ENCODE results near the gene OR10G6. TPM values are rescaled to one million over a fixed set of nuclear protein-coding genes. Genes with fewer than 3 reads are reported as not detected.

OR10G6 gene
- polyA plus RNA-seq, 4 donors: not detected

DNA sequence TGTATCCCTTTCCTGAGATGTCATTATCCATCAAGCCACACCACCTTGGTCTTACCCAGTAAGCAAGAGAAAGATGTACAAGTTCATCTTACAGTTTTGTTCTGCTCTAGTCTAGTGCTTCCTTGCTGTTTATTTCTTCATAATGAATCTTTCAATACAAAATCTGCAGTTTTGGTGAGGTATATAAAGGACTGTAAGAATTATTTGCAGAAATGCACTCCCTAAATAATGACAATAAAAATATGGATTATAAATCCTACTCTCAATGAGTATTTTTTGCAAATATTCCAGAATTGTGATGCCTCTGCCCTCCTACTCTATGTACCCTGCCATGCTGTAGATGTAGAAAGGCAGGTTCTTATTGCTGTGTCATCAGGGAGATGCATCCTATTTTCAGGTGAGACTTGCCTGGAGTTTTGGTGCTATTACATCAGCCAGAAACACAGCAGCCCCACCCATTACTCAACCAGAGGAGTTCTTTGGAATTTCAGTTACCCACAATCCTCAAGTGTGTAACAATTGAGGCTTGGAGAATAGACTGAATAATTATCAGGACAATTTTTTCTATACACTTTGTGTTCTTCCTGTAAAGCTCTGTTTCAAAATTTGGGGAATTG lies 17.1 kb downstream of the OR10G6 start, which contains the start of gene OR10S1:
OR10S1 (minus strand) TSS at position 51 of the 617 bp plus-strand sequence. CDS start 117 bp downstream, outside the sequence.
- no peak within 1 kb of the TSS for H3K4me3 ChIP-seq (ENCODE audit: low read depth in 1 of 3, low read length in 3 of 3)
- H3K4me1 ChIP-seq (ENCODE audit: control insufficient read depth in 3 of 3, insufficient read depth in 2 of 3, low read depth in 1 of 3, low read length in 2 of 3): no peaks in the 10 kb centered on the region
- no peaks in the 10 kb centered on the region for H3K36me3 ChIP-seq (ENCODE audit: control insufficient read depth in 3 of 3, insufficient read depth in 2 of 3, low read depth in 1 of 3, low read length in 3 of 3)
- no peaks in the 10 kb centered on the region for H3K27me3 ChIP-seq (ENCODE audit: control insufficient read depth in 3 of 3, insufficient read depth in 3 of 3, low read length in 3 of 3)
- FAIRE-seq (no peak), DNase-seq (no peak)
- H3K27ac ChIP-seq (ENCODE audit: low read depth in 1 of 3, low read length in 2 of 3): no peak within 1 kb of the TSS
- H3K9me3 ChIP-seq (ENCODE audit: control insufficient read depth in 2 of 2, insufficient read depth in 1 of 2, low read depth in 1 of 2, low read length in 1 of 2): peaks cover 0 to 4% of the 10 kb centered on the region in 2 donors

GRCh38 chr11:123976770-123977560 lies 18.0 kb downstream of the OR10G6 start:
- Histone ChIP-seq H3K4me1 (ENCODE audit: control insufficient read depth in 3 of 3, insufficient read depth in 2 of 3, low read depth in 1 of 3, low read length in 2 of 3) (no peaks in the 10 kb centered on the region), H3K36me3 (ENCODE audit: control insufficient read depth in 3 of 3, insufficient read depth in 2 of 3, low read depth in 1 of 3, low read length in 3 of 3) (no peaks in the 10 kb centered on the region), H3K9me3 (ENCODE audit: control insufficient read depth in 2 of 2, insufficient read depth in 1 of 2, low read depth in 1 of 2, low read length in 1 of 2) (peaks cover 0 to 4% of the 10 kb centered on the region in 2 donors), H3K4me3 (ENCODE audit: low read depth in 1 of 3, low read length in 3 of 3) (no peak overlapping the region), H3K27ac (ENCODE audit: low read depth in 1 of 3, low read length in 2 of 3) (no peak overlapping the region), H3K27me3 (ENCODE audit: control insufficient read depth in 3 of 3, insufficient read depth in 3 of 3, low read length in 3 of 3) (no peaks in the 10 kb centered on the region)
- 84 to 88% (median 85%) methylated on average over 18 of the region's 18 CpGs for WGBS, 3 donors
- FAIRE-seq (no peak), DNase-seq (no peak)

DNA sequence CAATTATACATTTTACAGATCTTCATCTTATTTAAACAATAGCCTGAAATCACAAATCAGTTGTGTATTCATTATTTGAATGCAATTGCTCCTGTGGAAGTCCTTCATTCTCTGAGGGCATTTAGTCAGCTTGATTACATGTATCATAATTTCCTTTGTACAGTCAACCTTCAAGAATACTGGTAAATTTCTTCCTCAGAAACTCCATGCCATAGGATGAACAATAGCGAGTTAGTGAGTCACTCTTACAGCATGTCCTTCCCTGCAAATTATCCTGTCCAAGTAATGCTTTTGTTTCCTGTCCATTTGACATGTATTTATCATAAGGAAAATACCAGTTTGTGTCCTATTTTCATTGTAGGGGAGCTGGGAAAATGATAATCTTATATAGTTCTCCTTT lies 21.1 kb downstream of the OR10G6 start:
- Histone ChIP-seq H3K27me3 (ENCODE audit: control insufficient read depth in 3 of 3, insufficient read depth in 3 of 3, low read length in 3 of 3) (no peaks in the 10 kb centered on the region), H3K4me1 (ENCODE audit: control insufficient read depth in 3 of 3, insufficient read depth in 2 of 3, low read depth in 1 of 3, low read length in 2 of 3) (no peaks in the 10 kb centered on the region), H3K27ac (ENCODE audit: low read depth in 1 of 3, low read length in 2 of 3) (no peak overlapping the region), H3K36me3 (ENCODE audit: control insufficient read depth in 3 of 3, insufficient read depth in 2 of 3, low read depth in 1 of 3, low read length in 3 of 3) (no peaks in the 10 kb centered on the region), H3K4me3 (ENCODE audit: low read depth in 1 of 3, low read length in 3 of 3) (no peak overlapping the region), H3K9me3 (ENCODE audit: control insufficient read depth in 2 of 2, insufficient read depth in 1 of 2, low read depth in 1 of 2, low read length in 1 of 2) (peaks cover 0 to 2% of the 10 kb centered on the region in 2 donors)
- no peak for DNase-seq
- 47 to 73% (median 53%) methylated on average over 1 of the region's 1 CpG for WGBS, 3 donors
- FAIRE-seq: no peak

- Histone ChIP-seq H3K4me1 (ENCODE audit: control insufficient read depth in 3 of 3, insufficient read depth in 2 of 3, low read depth in 1 of 3, low read length in 2 of 3) (no peaks in the 10 kb centered on the region), H3K9me3 (ENCODE audit: control insufficient read depth in 2 of 2, insufficient read depth in 1 of 2, low read depth in 1 of 2, low read length in 1 of 2) (no peaks in the 10 kb centered on the region), H3K27ac (ENCODE audit: low read depth in 1 of 3, low read length in 2 of 3) (no peak overlapping the region), H3K4me3 (ENCODE audit: low read depth in 1 of 3, low read length in 3 of 3) (no peak overlapping the region), H3K27me3 (ENCODE audit: control insufficient read depth in 3 of 3, insufficient read depth in 3 of 3, low read length in 3 of 3) (no peaks in the 10 kb centered on the region), H3K36me3 (ENCODE audit: control insufficient read depth in 3 of 3, insufficient read depth in 2 of 3, low read depth in 1 of 3, low read length in 3 of 3) (no peaks in the 10 kb centered on the region)
- no peak for FAIRE-seq
- DNase-seq: no peak
These were observed 38.2 kb downstream of the OR10G6 start for GRCh38 chr11:123956752-123957151.

GRCh38 chr11:123945132-123945531 lies 49.8 kb downstream of the OR10G6 start:
- 5 to 37% (median 26%) methylated on average over 1 of the region's 1 CpG for WGBS, 3 donors
- no peaks in the 10 kb centered on the region for H3K27me3 ChIP-seq (ENCODE audit: control insufficient read depth in 3 of 3, insufficient read depth in 3 of 3, low read length in 3 of 3)
- FAIRE-seq: no peak
- H3K9me3 ChIP-seq (ENCODE audit: control insufficient read depth in 2 of 2, insufficient read depth in 1 of 2, low read depth in 1 of 2, low read length in 1 of 2): no peaks in the 10 kb centered on the region
- no peak overlapping the region for H3K4me3 ChIP-seq (ENCODE audit: low read depth in 1 of 3, low read length in 3 of 3)
- peak in 1 of 2 donors; percentile 10 for DNase-seq
- H3K4me1 ChIP-seq (ENCODE audit: control insufficient read depth in 3 of 3, insufficient read depth in 2 of 3, low read depth in 1 of 3, low read length in 2 of 3): peaks cover 0 to 10% (median 0%) of the 10 kb centered on the region in 3 donors
- H3K36me3 ChIP-seq (ENCODE audit: control insufficient read depth in 3 of 3, insufficient read depth in 2 of 3, low read depth in 1 of 3, low read length in 3 of 3): no peaks in the 10 kb centered on the region
- no peak overlapping the region for H3K27ac ChIP-seq (ENCODE audit: low read depth in 1 of 3, low read length in 2 of 3)

Other genes starting within 250 kb of the OR10G6 start
- gene OR6X1, start 240.6 kb downstream of the OR10G6 start, polyA plus RNA-seq: not detected
- not detected for gene OR6M1, start 188.8 kb downstream of the OR10G6 start, polyA plus RNA-seq
- gene TMEM225, start 109.5 kb downstream of the OR10G6 start, polyA plus RNA-seq: not detected
- not detected for gene OR8D4, start 93.0 kb downstream of the OR10G6 start, polyA plus RNA-seq
- gene OR4D5, start 55.5 kb downstream of the OR10G6 start, polyA plus RNA-seq: not detected
- not detected for gene OR6T1, start 51.3 kb downstream of the OR10G6 start, polyA plus RNA-seq
- not detected for gene OR10S1, start 17.4 kb downstream of the OR10G6 start, polyA plus RNA-seq
- gene OR10G4, start 17.8 kb upstream of the OR10G6 start, polyA plus RNA-seq: not detected
- gene OR10G9, start 27.9 kb upstream of the OR10G6 start, polyA plus RNA-seq: not detected
- gene OR10G8, start 31.6 kb upstream of the OR10G6 start, polyA plus RNA-seq: not detected
- gene OR10G7, start 46.2 kb upstream of the OR10G6 start, polyA plus RNA-seq: not detected
- gene VWA5A, start 120.3 kb upstream of the OR10G6 start, polyA plus RNA-seq: 10 to 100 TPM; 21.9 to 38.2 (median 28.7) TPM
- gene OR10D3, start 188.2 kb upstream of the OR10G6 start, polyA plus RNA-seq: not detected
- gene OR8G1, start 245.9 kb upstream of the OR10G6 start, polyA plus RNA-seq: not detected